ENCODE results near the gene PRC1.

PRC1 gene

GRCh38 chr15:90948506-90948905 is 45.8 kb downstream of the PRC1 start:
- H3K27ac ChIP-seq (ENCODE audit: low read depth, low read length), result no peak overlapping the region
- no peak overlapping the region for H3K4me3 ChIP-seq (ENCODE audit: low read length)
- no peaks in the 10 kb centered on the region for H3K27me3 ChIP-seq (ENCODE audit: control insufficient read depth, insufficient read depth, low read length)
- H3K4me1 ChIP-seq (ENCODE audit: control insufficient read depth, insufficient read depth, low read length), result no peaks in the 10 kb centered on the region
- H3K36me3 ChIP-seq (ENCODE audit: control insufficient read depth, insufficient read depth, low read length), result peaks cover 34% of the 10 kb centered on the region
- no peak overlapping the region for H3K9ac ChIP-seq (ENCODE audit: low read length)

GRCh38 chr15:90947577-90948357 is 46.6 kb downstream of the PRC1 start:
- Histone ChIP-seq H3K36me3 (ENCODE audit: control insufficient read depth, insufficient read depth, low read length) (peaks cover 32% of the 10 kb centered on the region), H3K9ac (ENCODE audit: low read length) (no peak overlapping the region), H3K27me3 (ENCODE audit: control insufficient read depth, insufficient read depth, low read length) (no peaks in the 10 kb centered on the region), H3K27ac (ENCODE audit: low read depth, low read length) (no peak overlapping the region), H3K4me1 (ENCODE audit: control insufficient read depth, insufficient read depth, low read length) (no peaks in the 10 kb centered on the region), H3K4me3 (ENCODE audit: low read length) (no peak overlapping the region)

DNA sequence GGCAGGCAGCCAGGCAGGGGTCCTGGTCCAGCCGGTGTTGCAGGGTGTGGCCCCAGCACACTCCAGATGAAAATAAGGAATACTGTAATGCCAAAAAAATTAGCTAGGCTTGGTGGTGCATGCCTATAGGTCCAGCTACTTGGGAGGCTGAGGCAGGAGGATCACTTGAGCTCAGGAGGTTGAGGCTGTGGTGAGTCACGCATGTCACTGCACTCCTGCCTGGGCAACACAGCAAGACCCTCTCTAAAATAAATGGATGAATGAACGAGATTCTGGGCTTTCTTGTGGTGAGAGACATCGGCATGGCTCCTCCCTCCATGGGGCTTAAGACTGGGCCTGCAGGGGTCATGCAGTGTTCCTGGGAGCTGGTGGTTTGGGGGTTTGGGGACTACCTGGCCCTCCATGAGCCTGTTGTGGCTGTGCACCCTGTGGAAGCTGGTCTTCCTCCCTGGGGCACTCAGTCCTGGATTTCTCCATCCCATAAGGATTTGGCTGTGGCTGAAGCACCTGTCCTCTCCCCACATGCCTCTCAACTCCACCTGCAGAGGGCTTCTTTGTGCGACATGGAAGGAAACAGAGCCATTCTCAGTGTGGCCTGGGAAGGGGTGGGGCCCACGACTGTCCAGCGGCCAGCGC is 47.3 kb downstream of the PRC1 start:
- Histone ChIP-seq H3K9ac (ENCODE audit: low read length) (no peak overlapping the region), H3K4me1 (ENCODE audit: control insufficient read depth, insufficient read depth, low read length) (no peaks in the 10 kb centered on the region), H3K36me3 (ENCODE audit: control insufficient read depth, insufficient read depth, low read length) (peaks cover 37% of the 10 kb centered on the region), H3K4me3 (ENCODE audit: low read length) (no peak overlapping the region), H3K27me3 (ENCODE audit: control insufficient read depth, insufficient read depth, low read length) (no peaks in the 10 kb centered on the region), H3K27ac (ENCODE audit: low read depth, low read length) (no peak overlapping the region)

GRCh38 chr15:90946538-90946937 is 47.8 kb downstream of the PRC1 start:
- no peaks in the 10 kb centered on the region for H3K27me3 ChIP-seq (ENCODE audit: control insufficient read depth, insufficient read depth, low read length)
- no peak overlapping the region for H3K9ac ChIP-seq (ENCODE audit: low read length)
- no peak overlapping the region for H3K27ac ChIP-seq (ENCODE audit: low read depth, low read length)
- H3K36me3 ChIP-seq (ENCODE audit: control insufficient read depth, insufficient read depth, low read length), result peaks cover 34% of the 10 kb centered on the region
- H3K4me1 ChIP-seq (ENCODE audit: control insufficient read depth, insufficient read depth, low read length), result no peaks in the 10 kb centered on the region
- no peak overlapping the region for H3K4me3 ChIP-seq (ENCODE audit: low read length)

DNA sequence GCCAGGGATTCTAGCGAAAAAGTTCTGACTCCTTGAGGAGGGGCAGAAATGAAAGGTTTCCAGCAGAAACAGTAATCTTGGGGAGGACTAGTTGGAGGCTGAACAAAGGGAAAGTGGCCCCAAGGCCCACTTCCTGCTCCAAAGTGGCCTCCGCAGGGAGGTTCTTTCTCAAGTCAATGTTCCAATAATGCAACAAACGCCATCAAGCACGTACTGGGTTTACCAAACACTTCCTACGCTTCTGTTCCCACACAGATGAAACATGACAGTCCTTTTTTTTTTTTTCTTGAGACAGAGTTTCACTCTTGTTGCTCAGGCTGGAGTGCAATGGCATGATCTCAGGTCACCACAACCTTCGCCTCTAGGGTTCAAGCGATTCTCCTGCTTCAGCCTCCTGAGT is 49.2 kb downstream of the PRC1 start:
- Histone ChIP-seq H3K27ac (ENCODE audit: low read depth, low read length) (no peak overlapping the region), H3K36me3 (ENCODE audit: control insufficient read depth, insufficient read depth, low read length) (peaks cover 38% of the 10 kb centered on the region), H3K27me3 (ENCODE audit: control insufficient read depth, insufficient read depth, low read length) (no peaks in the 10 kb centered on the region), H3K9ac (ENCODE audit: low read length) (no peak overlapping the region), H3K4me1 (ENCODE audit: control insufficient read depth, insufficient read depth, low read length) (no peaks in the 10 kb centered on the region), H3K4me3 (ENCODE audit: low read length) (no peak overlapping the region)

GRCh38 chr15:90942354-90943120 is 51.8 kb downstream of the PRC1 start:
- Histone ChIP-seq H3K4me1 (ENCODE audit: control insufficient read depth, insufficient read depth, low read length) (no peaks in the 10 kb centered on the region), H3K9ac (ENCODE audit: low read length) (no peak overlapping the region), H3K36me3 (ENCODE audit: control insufficient read depth, insufficient read depth, low read length) (peaks cover 41% of the 10 kb centered on the region), H3K27ac (ENCODE audit: low read depth, low read length) (no peak overlapping the region), H3K27me3 (ENCODE audit: control insufficient read depth, insufficient read depth, low read length) (no peaks in the 10 kb centered on the region), H3K4me3 (ENCODE audit: low read length) (no peak overlapping the region)

- Histone ChIP-seq H3K4me3 (ENCODE audit: low read length) (no peak overlapping the region), H3K36me3 (ENCODE audit: control insufficient read depth, insufficient read depth, low read length) (peaks cover 28% of the 10 kb centered on the region), H3K4me1 (ENCODE audit: control insufficient read depth, insufficient read depth, low read length) (peaks cover 2% of the 10 kb centered on the region), H3K27ac (ENCODE audit: low read depth, low read length) (no peak overlapping the region), H3K9ac (ENCODE audit: low read length) (no peak overlapping the region), H3K27me3 (ENCODE audit: control insufficient read depth, insufficient read depth, low read length) (no peaks in the 10 kb centered on the region)
Observed at GRCh38 chr15:90941038-90941437, 53.3 kb downstream of the PRC1 start.

DNA sequence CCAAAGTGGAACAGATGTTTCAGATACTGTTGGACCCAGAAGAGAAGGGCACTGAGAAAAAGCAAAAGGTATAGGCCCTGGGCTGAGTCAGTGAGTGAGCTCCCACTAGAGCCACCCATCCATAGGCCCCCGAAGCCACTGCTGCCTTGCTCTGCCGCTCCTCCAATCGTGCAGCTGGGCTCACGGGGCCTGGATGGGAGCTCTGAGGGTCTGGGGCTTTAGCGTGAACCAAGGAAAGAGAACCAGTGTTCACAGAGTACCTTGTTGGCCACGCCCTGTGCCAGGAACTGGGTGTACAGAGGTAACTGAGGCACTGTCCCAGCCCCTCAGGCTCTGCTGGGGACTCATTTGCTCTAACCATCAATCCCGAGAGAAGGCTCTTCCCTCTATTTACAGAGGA is 54.6 kb downstream of the PRC1 start:
- Histone ChIP-seq H3K4me1 (ENCODE audit: control insufficient read depth, insufficient read depth, low read length) (peaks cover 6% of the 10 kb centered on the region), H3K4me3 (ENCODE audit: low read length) (no peak overlapping the region), H3K27me3 (ENCODE audit: control insufficient read depth, insufficient read depth, low read length) (no peaks in the 10 kb centered on the region), H3K36me3 (ENCODE audit: control insufficient read depth, insufficient read depth, low read length) (peaks cover 28% of the 10 kb centered on the region), H3K27ac (ENCODE audit: low read depth, low read length) (no peak overlapping the region), H3K9ac (ENCODE audit: low read length) (no peak overlapping the region)

DNA sequence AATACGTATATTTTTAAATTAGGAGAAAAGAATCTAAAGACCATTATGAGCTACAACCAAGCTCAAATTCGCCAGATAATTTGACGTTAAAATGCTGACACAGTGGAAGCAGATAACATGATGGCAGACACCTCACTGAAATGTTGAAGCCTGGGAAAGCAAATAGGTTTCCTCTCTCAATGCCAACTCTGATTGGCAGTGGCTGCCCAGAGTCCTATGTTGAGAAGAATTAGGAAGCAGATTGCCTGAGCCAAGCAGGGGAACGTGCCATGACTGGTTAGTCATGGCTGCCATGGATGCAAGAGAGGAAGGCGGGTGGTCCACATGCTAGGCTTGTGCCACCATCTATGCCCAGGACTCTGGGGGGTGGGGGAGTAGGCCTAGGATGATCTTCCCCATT is 56.1 kb downstream of the PRC1 start:
- H3K36me3 ChIP-seq (ENCODE audit: control insufficient read depth, insufficient read depth, low read length), result peaks cover 23% of the 10 kb centered on the region
- no peak overlapping the region for H3K4me3 ChIP-seq (ENCODE audit: low read length)
- H3K27me3 ChIP-seq (ENCODE audit: control insufficient read depth, insufficient read depth, low read length), result no peaks in the 10 kb centered on the region
- H3K4me1 ChIP-seq (ENCODE audit: control insufficient read depth, insufficient read depth, low read length), result peaks cover 13% of the 10 kb centered on the region
- H3K9ac ChIP-seq (ENCODE audit: low read length), result no peak overlapping the region
- H3K27ac ChIP-seq (ENCODE audit: low read depth, low read length), result no peak overlapping the region

DNA sequence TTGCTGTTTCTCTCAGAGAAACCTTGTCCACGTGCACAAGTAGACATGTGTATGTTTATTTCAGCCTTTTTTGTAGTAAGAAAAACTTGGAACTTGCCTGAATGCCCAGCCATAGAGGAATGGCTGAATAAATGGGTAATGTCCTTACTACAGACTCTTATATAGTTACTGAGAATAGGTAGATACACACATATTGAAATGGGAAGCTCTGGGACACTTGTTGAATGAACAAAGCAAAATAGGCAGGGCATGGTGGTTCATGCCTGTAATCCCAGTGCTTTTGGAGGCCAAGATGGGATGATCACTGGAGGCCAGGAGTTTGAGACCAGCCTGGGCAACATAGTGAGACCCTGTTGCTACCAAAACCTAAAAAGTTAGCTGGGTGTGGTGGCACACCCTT is 57.5 kb downstream of the PRC1 start:
- no peak overlapping the region for H3K27ac ChIP-seq (ENCODE audit: low read depth, low read length)
- no peak overlapping the region for H3K9ac ChIP-seq (ENCODE audit: low read length)
- peaks cover 16% of the 10 kb centered on the region for H3K36me3 ChIP-seq (ENCODE audit: control insufficient read depth, insufficient read depth, low read length)
- H3K27me3 ChIP-seq (ENCODE audit: control insufficient read depth, insufficient read depth, low read length), result no peaks in the 10 kb centered on the region
- peaks cover 19% of the 10 kb centered on the region for H3K4me1 ChIP-seq (ENCODE audit: control insufficient read depth, insufficient read depth, low read length)
- no peak overlapping the region for H3K4me3 ChIP-seq (ENCODE audit: low read length)

DNA sequence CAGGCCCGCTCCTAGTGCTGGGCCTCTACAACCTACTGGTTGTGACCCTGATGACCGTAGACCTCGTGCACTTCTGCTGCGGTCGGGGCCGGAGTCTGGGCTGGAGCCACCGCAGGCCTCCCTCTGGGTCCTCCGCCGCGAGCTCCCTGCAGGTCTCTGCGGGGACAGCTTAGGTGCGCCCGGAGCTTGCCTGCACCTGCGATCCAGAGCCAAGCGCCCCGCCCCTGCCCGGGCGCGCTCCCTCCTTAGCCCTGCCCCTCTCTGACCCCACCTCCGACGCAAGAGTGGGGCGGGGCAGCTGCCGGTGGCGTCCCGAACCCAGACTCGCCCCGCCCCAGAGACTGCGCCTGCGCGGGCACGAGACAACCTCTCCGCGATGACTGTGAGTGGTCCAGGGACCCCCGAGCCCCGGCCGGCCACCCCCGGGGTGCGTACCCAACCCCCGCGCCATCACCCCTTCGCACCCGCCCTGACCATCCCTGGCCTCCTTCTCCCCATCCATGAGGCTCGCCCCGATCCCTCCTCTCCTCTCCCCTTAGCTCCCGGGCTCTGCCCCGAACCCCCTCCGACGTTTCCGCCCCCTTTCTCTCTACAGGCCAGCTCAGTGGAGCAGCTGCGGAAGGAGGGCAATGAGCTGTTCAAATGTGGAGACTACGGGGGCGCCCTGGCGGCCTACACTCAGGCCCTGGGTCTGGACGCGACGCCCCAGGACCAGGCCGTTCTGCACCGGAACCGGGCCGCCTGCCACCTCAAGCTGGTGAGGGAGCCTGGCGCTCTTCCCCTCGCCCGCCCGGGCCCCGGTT is 59.2 kb downstream of the PRC1 start, which contains the start of gene UNC45A:
UNC45A (plus strand) TSS at position 337 of the 803 bp plus-strand sequence; CDS start at position 377, 40 bp downstream.
- peaks cover 13% of the 10 kb centered on the region for H3K36me3 ChIP-seq (ENCODE audit: control insufficient read depth, insufficient read depth, low read length)
- peak within 1 kb of the TSS; percentile 79 for H3K4me3 ChIP-seq (ENCODE audit: low read length)
- H3K27me3 ChIP-seq (ENCODE audit: control insufficient read depth, insufficient read depth, low read length), result no peaks in the 10 kb centered on the region
- H3K9ac ChIP-seq (ENCODE audit: low read length), result peak within 1 kb of the TSS; percentile 58
- peaks cover 25% of the 10 kb centered on the region for H3K4me1 ChIP-seq (ENCODE audit: control insufficient read depth, insufficient read depth, low read length)
- H3K27ac ChIP-seq (ENCODE audit: low read depth, low read length), result peak within 1 kb of the TSS; percentile 60

All from rectal smooth muscle tissue (tissue), 1 donor.